Bronchial epithelial cell (primary cell): Measurements from ENCODE around the gene GBX1. TPM values are rescaled to one million over a fixed set of nuclear protein-coding genes. Genes with fewer than 3 reads are reported as not detected.

Source experiments
- DNase-seq: peaks from one replicate; pipeline ENCODE4 v3.0.0-alpha.2; 2010; ENCODE audit warnings: low read depth
- FAIRE-seq: peaks from 2 replicates; lab custom pipeline; 2011; peaks lifted over from hg19 to GRCh38; lab: Jason Lieb, UNC
- H3K27me3 ChIP-seq: 2 replicates; pipeline ENCODE4 v1.5.1; 2011; ENCODE audit warnings: low read length; ENCODE audit not compliant: control insufficient read depth, insufficient read depth
- H3K36me3 ChIP-seq: 2 replicates; pipeline ENCODE4 v1.5.1; 2011; ENCODE audit warnings: low read length; ENCODE audit not compliant: control insufficient read depth, insufficient read depth
- H3K4me3 ChIP-seq: 2 replicates; pipeline ENCODE4 v1.5.1; 2011; ENCODE audit warnings: mild to moderate bottlenecking, low read depth, low read length, control low read depth
- total RNA-seq: library from RNA; depleted of rRNA; stranded (reverse); fragments of >200 nt; gene quantifications from 2 replicates; pipeline ENCODE4 v1.2.1, GENCODE V29; 2014
- TF ChIP-seq, protein P1 (sequence below): IDR thresholded peaks from 2 replicates; pipeline ENCODE4 v1.5.1; 2011; ENCODE audit warnings: mild to moderate bottlenecking, moderate library complexity, low read length, control low read depth, inconsistent platforms; ENCODE audit not compliant: insufficient read depth, severe bottlenecking

GBX1 gene
- total RNA-seq, 1 donor from 2014 or later, result not detected

DNA sequence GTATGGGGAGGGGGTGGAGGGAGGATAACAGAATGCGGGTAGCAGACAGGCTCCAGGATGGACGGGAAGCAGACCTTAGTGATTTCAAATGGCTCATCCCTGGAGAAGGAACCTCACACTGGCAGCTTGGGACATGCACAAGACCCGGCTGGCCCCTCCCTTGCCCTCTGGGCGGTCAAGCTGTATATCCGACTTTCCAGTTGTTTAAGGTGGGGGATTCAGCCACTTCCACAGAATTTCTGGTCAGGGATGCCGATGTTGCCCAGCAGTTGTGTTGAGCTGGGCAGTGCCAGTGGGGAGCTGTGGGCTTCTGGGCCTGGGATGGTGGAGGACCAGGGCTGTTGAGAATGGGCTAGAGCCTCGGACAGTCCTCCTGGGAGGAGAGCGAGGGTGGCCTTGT, 38.8 kb downstream of the GBX1 start:
- peaks cover 68% of the 10 kb centered on the region for H3K36me3 ChIP-seq
- no peak overlapping the region for H3K4me3 ChIP-seq
- H3K27me3 ChIP-seq, result no peaks in the 10 kb centered on the region
- TF ChIP-seq, protein P1, sequence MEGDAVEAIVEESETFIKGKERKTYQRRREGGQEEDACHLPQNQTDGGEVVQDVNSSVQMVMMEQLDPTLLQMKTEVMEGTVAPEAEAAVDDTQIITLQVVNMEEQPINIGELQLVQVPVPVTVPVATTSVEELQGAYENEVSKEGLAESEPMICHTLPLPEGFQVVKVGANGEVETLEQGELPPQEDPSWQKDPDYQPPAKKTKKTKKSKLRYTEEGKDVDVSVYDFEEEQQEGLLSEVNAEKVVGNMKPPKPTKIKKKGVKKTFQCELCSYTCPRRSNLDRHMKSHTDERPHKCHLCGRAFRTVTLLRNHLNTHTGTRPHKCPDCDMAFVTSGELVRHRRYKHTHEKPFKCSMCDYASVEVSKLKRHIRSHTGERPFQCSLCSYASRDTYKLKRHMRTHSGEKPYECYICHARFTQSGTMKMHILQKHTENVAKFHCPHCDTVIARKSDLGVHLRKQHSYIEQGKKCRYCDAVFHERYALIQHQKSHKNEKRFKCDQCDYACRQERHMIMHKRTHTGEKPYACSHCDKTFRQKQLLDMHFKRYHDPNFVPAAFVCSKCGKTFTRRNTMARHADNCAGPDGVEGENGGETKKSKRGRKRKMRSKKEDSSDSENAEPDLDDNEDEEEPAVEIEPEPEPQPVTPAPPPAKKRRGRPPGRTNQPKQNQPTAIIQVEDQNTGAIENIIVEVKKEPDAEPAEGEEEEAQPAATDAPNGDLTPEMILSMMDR, result no peak
- DNase-seq (no peak), FAIRE-seq (no peak)

DNA sequence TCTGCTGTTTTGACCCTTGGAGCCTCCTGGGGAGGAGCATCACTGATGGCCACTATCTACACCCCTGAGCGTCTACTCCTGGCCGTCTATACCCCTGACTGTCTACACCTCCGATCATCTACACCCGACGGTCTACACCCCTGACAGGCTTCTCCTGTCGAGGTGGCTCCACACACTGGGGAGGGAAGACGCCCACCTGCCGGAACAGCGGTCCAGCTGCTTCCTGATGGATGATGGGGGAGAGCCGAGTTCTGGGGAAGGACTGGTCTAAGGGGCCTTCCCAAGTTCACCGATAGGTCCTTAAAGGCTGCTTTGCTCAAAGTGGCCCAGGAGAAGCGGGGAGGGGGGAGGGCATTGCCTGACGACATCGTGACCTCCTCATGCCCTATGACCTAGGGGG, 39.4 kb downstream of the GBX1 start:
- DNase-seq (no peak), FAIRE-seq (no peak)
- Histone ChIP-seq H3K36me3 (peaks cover 68% of the 10 kb centered on the region), H3K4me3 (no peak overlapping the region), H3K27me3 (no peaks in the 10 kb centered on the region)
- TF ChIP-seq, protein P1, result no peak

DNA sequence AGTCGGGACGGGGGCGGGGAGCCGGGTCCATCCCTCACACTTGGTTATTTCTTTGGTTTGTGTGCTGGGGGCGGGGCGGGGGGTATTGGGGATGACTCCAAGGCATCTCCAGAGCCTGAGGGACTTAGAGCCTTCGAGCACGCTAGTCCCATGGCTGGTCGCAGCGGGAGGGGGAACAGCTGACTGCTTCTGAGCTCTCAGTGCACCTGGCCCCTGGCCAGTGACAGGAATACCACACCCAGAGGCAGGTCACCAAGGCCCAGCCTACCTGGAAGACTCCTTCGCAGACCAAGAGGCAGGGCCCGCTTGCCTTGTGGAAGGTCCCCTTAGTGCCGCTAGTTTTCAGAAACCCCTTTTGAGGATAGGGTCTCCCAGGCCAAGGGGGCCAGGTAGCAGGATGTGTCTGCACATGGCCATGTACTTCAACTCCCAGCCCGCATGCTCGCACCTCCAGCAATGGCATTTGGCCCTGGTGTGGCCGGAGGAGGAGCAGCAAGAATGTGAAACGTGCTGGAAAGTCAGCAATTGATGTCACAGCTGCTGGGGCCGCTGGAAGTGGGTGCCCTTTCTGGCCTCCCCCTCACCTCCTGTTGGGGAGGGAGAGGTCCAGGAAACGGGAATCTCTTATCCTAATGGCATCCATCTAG, 40.9 kb downstream of the GBX1 start:
- Histone ChIP-seq H3K4me3 (no peak overlapping the region), H3K36me3 (peaks cover 58% of the 10 kb centered on the region)

GRCh38 chr7:151125846-151126481, 41.5 kb downstream of the GBX1 start:
- H3K27me3 ChIP-seq, result no peaks in the 10 kb centered on the region
- FAIRE-seq (no peak), DNase-seq (no peak)
- TF ChIP-seq, protein P1, result no peak
- H3K4me3 ChIP-seq, result no peak overlapping the region
- peaks cover 61% of the 10 kb centered on the region for H3K36me3 ChIP-seq

More for the DNA sequence above, 40.9 kb downstream of the GBX1 start:
- DNase-seq (no peak), FAIRE-seq (no peak)
- TF ChIP-seq, protein P1, result no peak
- H3K27me3 ChIP-seq, result no peaks in the 10 kb centered on the region

DNA sequence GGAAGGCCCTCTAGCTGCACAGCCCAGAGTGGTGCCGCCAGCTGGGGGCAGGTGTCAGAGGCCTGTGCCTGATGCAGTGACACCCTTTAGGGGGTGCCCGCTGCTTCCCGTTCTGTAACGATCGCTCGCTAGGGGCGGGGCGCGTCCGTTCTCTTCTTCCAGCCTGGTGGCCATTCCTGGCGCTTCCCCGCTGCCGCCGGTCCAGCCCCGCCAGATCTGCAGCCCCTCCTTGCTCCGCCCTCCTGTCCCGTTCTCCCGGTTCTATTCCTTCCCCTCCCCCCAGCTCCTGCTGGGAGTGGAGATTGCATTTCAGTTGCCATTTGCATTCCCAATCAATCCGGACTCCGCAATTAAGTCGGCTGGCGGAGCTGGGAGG, 42.0 kb downstream of the GBX1 start:
- FAIRE-seq, result no peak

More for the DNA sequence above, 42.0 kb downstream of the GBX1 start:
- Histone ChIP-seq H3K4me3 (no peak overlapping the region), H3K27me3 (no peaks in the 10 kb centered on the region), H3K36me3 (peaks cover 61% of the 10 kb centered on the region)
- TF ChIP-seq, protein P1, result peak; percentile 16
- DNase-seq, result no peak
